HepG2 (cell line): ENCODE results near the gene HDAC5. TPM values are rescaled to one million over a fixed set of nuclear protein-coding genes. Genes with fewer than 3 reads are reported as not detected.

Experiments
- CEBPG ChIP-seq: IDR thresholded peaks from 2 replicates; pipeline ENCODE4 v1.6.1; 2016
- CHCHD3 ChIP-seq: sonication (generic); formaldehyde crosslinking; IDR thresholded peaks from 2 replicates; pipeline ENCODE4 v1.8.0; 2022; ENCODE audit warnings: mild to moderate bottlenecking, missing genetic modification reagents, moderate library complexity
- HHEX ChIP-seq: IDR thresholded peaks from 2 replicates; pipeline ENCODE4 v1.6.1; 2016; ENCODE audit warnings: control low read depth
- HNF4G ChIP-seq, 2 experiments: sonication (generic) in 1 of 2; formaldehyde crosslinking in 1 of 2; IDR thresholded peaks; 2 replicates each; pipeline versions ENCODE4 v1.4.0 to v1.6.1; 2011 to 2020; ENCODE audit warnings: borderline replicate concordance in 2 of 2, low read depth in 2 of 2, mild to moderate bottlenecking in 2 of 2, low read length in 1 of 2, missing genetic modification reagents in 1 of 2, moderate library complexity in 1 of 2
- ISL2 ChIP-seq: sonication (generic); formaldehyde crosslinking; IDR thresholded peaks from 2 replicates; pipeline ENCODE4 v1.5.0; 2020; ENCODE audit warnings: missing genetic modification reagents
- PRPF4 ChIP-seq: fragments of 200-400 bp; formaldehyde crosslinking; IDR thresholded peaks from 2 replicates; pipeline ENCODE4 v1.6.1; 2016; ENCODE audit warnings: low read length, low read depth; ENCODE audit not compliant: poor library complexity, severe bottlenecking
- RBFOX2 ChIP-seq: fragments of 200-400 bp; formaldehyde crosslinking; IDR thresholded peaks from 2 replicates; pipeline ENCODE4 v1.6.1; 2017; ENCODE audit warnings: low read depth, mild to moderate bottlenecking, low read length
- SIN3B ChIP-seq: fragments of 150-350 bp; IDR thresholded peaks from 2 replicates; pipeline ENCODE4 v1.6.1; 2014; ENCODE audit warnings: low read length
- SP1 ChIP-seq, 2 experiments: fragments of 450-650 bp in 1 of 2; sonication (generic) in 1 of 2; formaldehyde crosslinking in 1 of 2; IDR thresholded peaks; 2 replicates each; pipeline versions ENCODE4 v1.4.0 to v1.6.1; 2016 to 2020; ENCODE audit warnings: missing genetic modification reagents in 1 of 2
- SP5 ChIP-seq: IDR thresholded peaks from 2 replicates; pipeline ENCODE4 v1.6.1; 2016; ENCODE audit warnings: low read depth, borderline replicate concordance
- STAT6 ChIP-seq: sonication (generic); formaldehyde crosslinking; IDR thresholded peaks from 2 replicates; pipeline ENCODE4 v1.4.0; 2020; ENCODE audit warnings: missing genetic modification reagents, mild to moderate bottlenecking, borderline replicate concordance
- TBX2 ChIP-seq: sonication (generic); formaldehyde crosslinking; IDR thresholded peaks from 2 replicates; pipeline ENCODE4 v1.5.0; 2020; ENCODE audit warnings: missing genetic modification reagents, mild to moderate bottlenecking, borderline replicate concordance
- TBX3 ChIP-seq: fragments of 450-650 bp; IDR thresholded peaks from 2 replicates; pipeline ENCODE4 v1.6.1; 2017; ENCODE audit warnings: antibody characterized with exemption, mild to moderate bottlenecking, inconsistent platforms, borderline replicate concordance
- ZNF180 ChIP-seq: sonication (generic); formaldehyde crosslinking; IDR thresholded peaks from 2 replicates; pipeline ENCODE4 v1.4.0; 2020; ENCODE audit warnings: low read depth, missing genetic modification reagents, borderline replicate concordance
- ZNF383 ChIP-seq: sonication (generic); formaldehyde crosslinking; IDR thresholded peaks from 2 replicates; pipeline ENCODE4 v1.4.0; 2020; ENCODE audit warnings: missing genetic modification reagents, mild to moderate bottlenecking, borderline replicate concordance
- ZNF549 ChIP-seq: sonication (generic); formaldehyde crosslinking; IDR thresholded peaks from 2 replicates; pipeline ENCODE4 v1.5.0; 2020; ENCODE audit warnings: missing genetic modification reagents
- ZNF766 ChIP-seq: sonication (generic); formaldehyde crosslinking; IDR thresholded peaks from 2 replicates; pipeline ENCODE4 v1.5.0; 2020; ENCODE audit warnings: missing genetic modification reagents, borderline replicate concordance
- ZSCAN30 ChIP-seq: sonication (generic); formaldehyde crosslinking; IDR thresholded peaks from 2 replicates; pipeline ENCODE4 v1.5.0; 2020; ENCODE audit warnings: mild to moderate bottlenecking, missing genetic modification reagents
- polyA plus RNA-seq, 8 experiments: library from polyadenylated mRNA; depleted of rRNA in 3 of 8; stranded (reverse) in 7 of 8; unstranded in 1 of 8; fragments of >200 nt; fragmentation: Illumina TruSeq in 4 of 8; extraction: Trizol in 4 of 8; gene quantifications; 2 replicates each; pipeline versions ENCODE4 v1.2.1 to v1.2.3, GENCODE V29; 2011 to 2016; ENCODE audit warnings: low read depth in 4 of 8, missing spikeins in 1 of 8, mixed read lengths in 1 of 8; ENCODE audit not compliant: insufficient read depth in 1 of 8
- total RNA-seq, 5 experiments: library from RNA; depleted of rRNA; stranded (reverse); fragments of >200 nt; fragmentation: Illumina TruSeq; extraction: Trizol; gene quantifications; 2 replicates each; pipeline ENCODE4 v1.2.3, GENCODE V29; 2016; ENCODE audit warnings: low read depth in 1 of 5
- TF ChIP-seq, protein P1 (sequence below): sonication (generic); formaldehyde crosslinking; IDR thresholded peaks from 2 replicates; pipeline ENCODE4 v1.4.0; 2020; ENCODE audit warnings: mild to moderate bottlenecking, missing genetic modification reagents
- TF ChIP-seq, protein P2 (sequence below): sonication (generic); formaldehyde crosslinking; IDR thresholded peaks from 2 replicates; pipeline ENCODE4 v1.9.0; 2021; ENCODE audit warnings: missing genetic modification reagents, borderline replicate concordance
- TF ChIP-seq, protein P3 (sequence below): sonication (generic); formaldehyde crosslinking; IDR thresholded peaks from 2 replicates; pipeline ENCODE4 v1.5.1; 2020; ENCODE audit warnings: missing genetic modification reagents, mild to moderate bottlenecking, borderline replicate concordance
- TF ChIP-seq, protein P4 (sequence below): sonication (generic); formaldehyde crosslinking; IDR thresholded peaks from 2 replicates; pipeline ENCODE4 v1.4.0; 2020; ENCODE audit warnings: missing genetic modification reagents, mild to moderate bottlenecking, borderline replicate concordance

HDAC5 gene
- total and polyA plus RNA-seq, 2 of the 13 experiments (the other 11 are each of a cell fraction or from before 2014, with no cell fraction given): 46.4 to 85.4 TPM

- no peak for TF ChIP-seq STAT6 (CRISPR knock-in tag)
- TF ChIP-seq, protein P1, sequence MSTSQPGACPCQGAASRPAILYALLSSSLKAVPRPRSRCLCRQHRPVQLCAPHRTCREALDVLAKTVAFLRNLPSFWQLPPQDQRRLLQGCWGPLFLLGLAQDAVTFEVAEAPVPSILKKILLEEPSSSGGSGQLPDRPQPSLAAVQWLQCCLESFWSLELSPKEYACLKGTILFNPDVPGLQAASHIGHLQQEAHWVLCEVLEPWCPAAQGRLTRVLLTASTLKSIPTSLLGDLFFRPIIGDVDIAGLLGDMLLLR (CRISPR knock-in tag): no peak
- no peak for TF ChIP-seq ZNF180 (CRISPR knock-in tag)
- 0 out of 2 replicates have a peak, but pooled peaks have one; percentile 42 for TF ChIP-seq TBX2 (CRISPR knock-in tag)
- no peak for TF ChIP-seq ISL2
- no peak for TF ChIP-seq CEBPG
- TF ChIP-seq SP5: no peak; the same call in 1 of the 2 replicates
- no peak for TF ChIP-seq HHEX
- TF ChIP-seq ZSCAN30 (CRISPR knock-in tag): no peak
- no peak for TF ChIP-seq PRPF4
- no peak for TF ChIP-seq ZNF383 (CRISPR knock-in tag)
- no peak for TF ChIP-seq ZNF766 (CRISPR knock-in tag)
- no peak for TF ChIP-seq CHCHD3
- TF ChIP-seq RBFOX2: no peak
- TF ChIP-seq SP1 (IDR thresholded peaks at IDR 0.05): no peak
- no peak for TF ChIP-seq SP1 (CRISPR knock-in tag; IDR thresholded peaks at IDR 0.05)
- no peak for TF ChIP-seq TBX3
- TF ChIP-seq, protein P2, sequence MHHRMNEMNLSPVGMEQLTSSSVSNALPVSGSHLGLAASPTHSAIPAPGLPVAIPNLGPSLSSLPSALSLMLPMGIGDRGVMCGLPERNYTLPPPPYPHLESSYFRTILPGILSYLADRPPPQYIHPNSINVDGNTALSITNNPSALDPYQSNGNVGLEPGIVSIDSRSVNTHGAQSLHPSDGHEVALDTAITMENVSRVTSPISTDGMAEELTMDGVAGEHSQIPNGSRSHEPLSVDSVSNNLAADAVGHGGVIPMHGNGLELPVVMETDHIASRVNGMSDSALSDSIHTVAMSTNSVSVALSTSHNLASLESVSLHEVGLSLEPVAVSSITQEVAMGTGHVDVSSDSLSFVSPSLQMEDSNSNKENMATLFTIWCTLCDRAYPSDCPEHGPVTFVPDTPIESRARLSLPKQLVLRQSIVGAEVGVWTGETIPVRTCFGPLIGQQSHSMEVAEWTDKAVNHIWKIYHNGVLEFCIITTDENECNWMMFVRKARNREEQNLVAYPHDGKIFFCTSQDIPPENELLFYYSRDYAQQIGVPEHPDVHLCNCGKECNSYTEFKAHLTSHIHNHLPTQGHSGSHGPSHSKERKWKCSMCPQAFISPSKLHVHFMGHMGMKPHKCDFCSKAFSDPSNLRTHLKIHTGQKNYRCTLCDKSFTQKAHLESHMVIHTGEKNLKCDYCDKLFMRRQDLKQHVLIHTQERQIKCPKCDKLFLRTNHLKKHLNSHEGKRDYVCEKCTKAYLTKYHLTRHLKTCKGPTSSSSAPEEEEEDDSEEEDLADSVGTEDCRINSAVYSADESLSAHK: no peak
- TF ChIP-seq, protein P3, sequence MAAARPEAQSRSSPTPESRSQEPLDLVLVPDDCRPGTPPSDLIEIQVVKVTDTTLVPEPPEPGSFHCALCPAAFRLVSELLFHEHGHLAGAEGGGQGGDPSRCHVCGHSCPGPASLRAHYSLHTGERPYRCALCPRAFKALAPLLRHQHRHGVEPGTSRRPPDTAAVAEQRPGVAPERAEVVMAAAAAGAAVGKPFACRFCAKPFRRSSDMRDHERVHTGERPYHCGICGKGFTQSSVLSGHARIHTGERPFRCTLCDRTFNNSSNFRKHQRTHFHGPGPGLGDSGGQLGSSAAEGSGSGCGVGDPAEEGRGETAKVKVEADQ (CRISPR knock-in tag): no peak
- no peak for TF ChIP-seq ZNF549 (CRISPR knock-in tag)
- no peak for TF ChIP-seq HNF4G (IDR thresholded peaks at IDR 0.05; ENCODE audit: borderline replicate concordance, low read depth, low read length)
- TF ChIP-seq HNF4G (CRISPR knock-in tag; IDR thresholded peaks at IDR 0.05; ENCODE audit: borderline replicate concordance, low read depth): no peak
- no peak for TF ChIP-seq SIN3B
- TF ChIP-seq, protein P4, sequence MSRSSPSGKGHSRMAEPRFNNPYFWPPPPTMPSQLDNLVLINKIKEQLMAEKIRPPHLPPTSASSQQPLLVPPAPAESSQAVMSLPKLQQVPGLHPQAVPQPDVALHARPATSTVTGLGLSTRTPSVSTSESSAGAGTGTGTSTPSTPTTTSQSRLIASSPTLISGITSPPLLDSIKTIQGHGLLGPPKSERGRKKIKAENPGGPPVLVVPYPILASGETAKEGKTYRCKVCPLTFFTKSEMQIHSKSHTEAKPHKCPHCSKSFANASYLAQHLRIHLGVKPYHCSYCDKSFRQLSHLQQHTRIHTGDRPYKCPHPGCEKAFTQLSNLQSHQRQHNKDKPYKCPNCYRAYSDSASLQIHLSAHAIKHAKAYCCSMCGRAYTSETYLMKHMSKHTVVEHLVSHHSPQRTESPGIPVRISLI (CRISPR knock-in tag): no peak
Observed at GRCh38 chr17:44170499-44171201, 47.2 kb upstream of the HDAC5 start, which contains the start of gene ASB16 (continued).
